Ectodermal cell (in vitro differentiated cells): ENCODE data around the gene C3orf49.

Source experiments
- H3K27ac ChIP-seq: 2 replicates; pipeline ENCODE4 v1.7.0; 2013; ENCODE audit warnings: mild to moderate bottlenecking, low read depth, low read length; ENCODE audit not compliant: insufficient read depth, poor library complexity, severe bottlenecking
- H3K27me3 ChIP-seq: 2 replicates; pipeline ENCODE4 v1.7.0; 2013; ENCODE audit warnings: mild to moderate bottlenecking, low read length; ENCODE audit not compliant: insufficient read depth, control insufficient read depth, poor library complexity, severe bottlenecking
- H3K36me3 ChIP-seq: one replicate; pipeline ENCODE4 v1.7.0; 2013; ENCODE audit warnings: low read length; ENCODE audit not compliant: control insufficient read depth, insufficient read depth
- H3K4me1 ChIP-seq: one replicate; pipeline ENCODE4 v1.7.0; 2013; ENCODE audit warnings: low read length; ENCODE audit not compliant: control insufficient read depth, insufficient read depth
- H3K4me3 ChIP-seq: 2 replicates; pipeline ENCODE4 v1.7.0; 2013; ENCODE audit warnings: low read depth, low read length, control low read depth; ENCODE audit not compliant: insufficient read depth
- H3K9me3 ChIP-seq: 2 replicates; pipeline ENCODE4 v1.7.0; 2013; ENCODE audit warnings: mild to moderate bottlenecking, low read length, moderate library complexity; ENCODE audit not compliant: control insufficient read depth
- WGBS, 2 experiments: methylation state at CpG; one replicate each; pipeline ENCODE4 v1.1.7; 2013; ENCODE audit warnings: missing lambda C conversion rate in 2 of 2; 5-methylcytosine and 5-hydroxymethylcytosine counted together

Gene C3orf49

DNA sequence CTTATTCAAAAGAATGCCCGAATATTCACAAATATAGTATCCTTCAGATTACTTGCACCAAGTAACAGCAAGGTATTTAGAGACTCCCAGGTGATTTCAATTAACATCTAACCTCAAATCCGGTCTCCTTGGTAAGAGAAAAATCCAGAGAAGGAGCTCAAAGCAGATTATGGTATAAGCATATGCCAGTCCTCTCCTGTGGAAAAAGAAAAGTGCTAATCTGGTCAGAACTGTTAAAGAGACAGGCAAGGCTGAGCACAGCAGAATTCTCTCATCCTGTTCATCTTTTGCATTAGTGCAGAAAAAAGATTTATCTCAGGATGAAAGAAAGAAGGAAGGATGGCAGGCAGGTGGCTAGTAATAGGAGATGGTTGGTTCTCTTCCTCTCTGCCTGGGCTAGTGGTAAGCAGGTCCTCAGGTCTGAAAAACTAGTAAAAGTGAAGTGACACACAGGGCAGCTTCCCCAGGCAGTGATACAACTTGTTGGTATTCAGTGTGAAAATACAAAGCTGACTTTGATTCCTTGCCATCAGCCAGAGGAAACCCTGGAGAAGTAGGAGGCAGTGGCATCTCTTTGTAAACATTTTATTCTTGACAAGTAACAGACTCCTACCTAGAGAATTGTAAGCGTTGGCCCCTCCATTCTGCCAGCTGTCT is 58.8 kb downstream of the C3orf49 start:
- H3K27ac ChIP-seq: no peak overlapping the region
- 79 to 82% methylated on average over 3 of the region's 3 CpGs for WGBS, 2 experiments
- no peak overlapping the region for H3K4me3 ChIP-seq

DNA sequence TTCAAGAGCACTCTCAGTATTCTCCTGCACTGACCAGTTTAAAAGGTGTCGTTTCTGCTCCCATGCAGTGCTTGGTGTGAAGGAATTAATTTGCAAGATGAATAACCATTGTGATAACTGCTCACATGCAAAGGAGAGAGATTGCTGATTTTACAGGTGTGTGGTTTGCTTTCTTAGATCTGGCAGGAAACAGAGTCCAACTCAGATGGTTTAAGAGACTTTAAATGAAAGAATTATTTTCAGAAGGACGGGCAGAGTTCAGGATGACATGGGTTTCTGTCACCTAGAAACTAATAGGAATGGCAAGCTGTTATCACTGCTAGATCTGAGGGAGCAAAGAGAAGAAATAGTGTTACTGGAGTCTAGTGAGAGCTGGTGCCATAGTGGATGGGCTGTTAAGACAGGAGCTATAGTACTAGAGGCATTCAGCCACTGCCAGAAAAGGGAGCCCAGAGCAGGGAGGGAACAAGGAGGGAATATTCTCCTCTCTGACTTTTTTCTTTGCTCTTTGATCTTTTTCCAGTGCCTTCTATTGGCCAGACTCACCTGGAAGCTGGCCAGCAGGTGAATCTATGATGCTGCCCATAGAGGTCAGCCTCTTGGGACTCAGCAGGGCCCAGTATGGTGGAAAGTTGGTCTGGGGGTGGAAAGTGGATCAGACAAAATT is 59.4 kb downstream of the C3orf49 start:
- H3K27me3 ChIP-seq: no peaks in the 10 kb centered on the region

More for the DNA sequence above, 58.8 kb downstream of the C3orf49 start:
- peaks cover 16% of the 10 kb centered on the region for H3K4me1 ChIP-seq
- H3K27me3 ChIP-seq: no peaks in the 10 kb centered on the region
- H3K9me3 ChIP-seq: no peaks in the 10 kb centered on the region
- H3K36me3 ChIP-seq: no peaks in the 10 kb centered on the region

DNA sequence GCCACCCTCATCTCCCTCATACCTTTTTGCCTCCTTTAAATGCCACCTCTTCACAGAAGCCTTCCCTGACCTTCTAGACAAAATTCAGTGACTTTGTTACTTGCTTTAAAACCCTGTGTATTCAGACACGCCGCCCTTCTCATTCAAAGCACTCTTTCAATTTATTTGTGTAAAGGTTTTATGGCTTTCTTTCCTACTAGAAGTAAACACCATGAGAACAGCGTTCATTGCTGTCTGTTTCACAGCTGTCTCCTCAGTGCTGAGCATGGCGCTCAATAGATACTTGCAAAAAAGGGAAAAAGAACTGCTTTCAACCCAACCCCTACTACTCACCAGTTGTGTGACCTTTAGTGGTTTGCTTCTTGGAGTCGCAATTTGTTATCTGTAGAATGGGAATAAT is 61.6 kb downstream of the C3orf49 start:
- no peak overlapping the region for H3K27ac ChIP-seq
- WGBS, 2 experiments: 89 to 94% methylated on average over 4 to 5 of the region's 5 CpGs
- no peaks in the 10 kb centered on the region for H3K9me3 ChIP-seq
- H3K36me3 ChIP-seq: no peaks in the 10 kb centered on the region
- no peak overlapping the region for H3K4me3 ChIP-seq
- peaks cover 16% of the 10 kb centered on the region for H3K4me1 ChIP-seq
- H3K27me3 ChIP-seq: no peaks in the 10 kb centered on the region

More for the DNA sequence above, 59.4 kb downstream of the C3orf49 start:
- H3K36me3 ChIP-seq: no peaks in the 10 kb centered on the region
- H3K9me3 ChIP-seq: no peaks in the 10 kb centered on the region
- WGBS, 2 experiments: 62 to 72% methylated on average over 2 of the region's 2 CpGs
- H3K4me3 ChIP-seq: no peak overlapping the region
- H3K4me1 ChIP-seq: peaks cover 16% of the 10 kb centered on the region
- no peak overlapping the region for H3K27ac ChIP-seq

- Histone ChIP-seq H3K4me3 (no peak overlapping the region), H3K36me3 (no peaks in the 10 kb centered on the region), H3K4me1 (no peaks in the 10 kb centered on the region), H3K27me3 (no peaks in the 10 kb centered on the region), H3K27ac (no peak overlapping the region), H3K9me3 (no peaks in the 10 kb centered on the region)
- whole genome bisulfite sequencing, 2 experiments: 88 to 93% methylated on average over 3 of the region's 3 CpGs
Observed at GRCh38 chr3:63886858-63887257, 67.8 kb downstream of the C3orf49 start.

DNA sequence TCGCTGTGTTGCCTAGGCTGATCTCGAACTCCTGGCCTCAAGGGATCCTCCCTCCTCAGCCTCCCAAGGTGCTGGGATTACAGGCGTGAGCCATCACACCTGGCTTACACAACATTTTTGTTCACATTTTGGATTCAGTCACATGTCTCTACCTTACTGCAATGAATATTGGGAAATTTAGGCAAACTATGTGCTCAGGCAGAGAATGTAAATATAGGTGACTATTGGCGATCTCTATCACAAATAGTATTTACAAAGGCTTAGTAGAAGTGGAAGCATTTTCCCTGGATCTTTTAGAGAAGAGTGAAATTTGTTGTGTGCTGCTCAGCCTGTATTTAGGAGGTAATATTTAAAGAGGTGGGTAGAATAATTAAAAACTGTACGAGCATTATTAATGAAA is 72.4 kb downstream of the C3orf49 start:
- Histone ChIP-seq H3K27me3 (no peaks in the 10 kb centered on the region), H3K4me3 (no peak overlapping the region), H3K27ac (no peak overlapping the region), H3K9me3 (no peaks in the 10 kb centered on the region), H3K4me1 (peaks cover 5% of the 10 kb centered on the region), H3K36me3 (no peaks in the 10 kb centered on the region)
- WGBS, 2 experiments: 87 to 95% methylated on average over 3 to 5 of the region's 5 CpGs

- no peak overlapping the region for H3K27ac ChIP-seq
- H3K36me3 ChIP-seq: no peaks in the 10 kb centered on the region
- WGBS, 2 experiments: 80 to 100% methylated on average over 1 of the region's 1 CpG
- H3K27me3 ChIP-seq: no peaks in the 10 kb centered on the region
- peaks cover 5% of the 10 kb centered on the region for H3K4me1 ChIP-seq
- H3K9me3 ChIP-seq: no peaks in the 10 kb centered on the region
- H3K4me3 ChIP-seq: no peak overlapping the region
Observed at GRCh38 chr3:63892773-63893352, 73.8 kb downstream of the C3orf49 start.

- Histone ChIP-seq H3K4me3 (no peak overlapping the region), H3K4me1 (peaks cover 5% of the 10 kb centered on the region), H3K27me3 (no peaks in the 10 kb centered on the region), H3K9me3 (no peaks in the 10 kb centered on the region), H3K36me3 (no peaks in the 10 kb centered on the region), H3K27ac (no peak overlapping the region)
- 86 to 87% methylated on average over 5 of the region's 5 CpGs for WGBS, 2 experiments
Observed at GRCh38 chr3:63895422-63896189, 76.5 kb downstream of the C3orf49 start.

DNA sequence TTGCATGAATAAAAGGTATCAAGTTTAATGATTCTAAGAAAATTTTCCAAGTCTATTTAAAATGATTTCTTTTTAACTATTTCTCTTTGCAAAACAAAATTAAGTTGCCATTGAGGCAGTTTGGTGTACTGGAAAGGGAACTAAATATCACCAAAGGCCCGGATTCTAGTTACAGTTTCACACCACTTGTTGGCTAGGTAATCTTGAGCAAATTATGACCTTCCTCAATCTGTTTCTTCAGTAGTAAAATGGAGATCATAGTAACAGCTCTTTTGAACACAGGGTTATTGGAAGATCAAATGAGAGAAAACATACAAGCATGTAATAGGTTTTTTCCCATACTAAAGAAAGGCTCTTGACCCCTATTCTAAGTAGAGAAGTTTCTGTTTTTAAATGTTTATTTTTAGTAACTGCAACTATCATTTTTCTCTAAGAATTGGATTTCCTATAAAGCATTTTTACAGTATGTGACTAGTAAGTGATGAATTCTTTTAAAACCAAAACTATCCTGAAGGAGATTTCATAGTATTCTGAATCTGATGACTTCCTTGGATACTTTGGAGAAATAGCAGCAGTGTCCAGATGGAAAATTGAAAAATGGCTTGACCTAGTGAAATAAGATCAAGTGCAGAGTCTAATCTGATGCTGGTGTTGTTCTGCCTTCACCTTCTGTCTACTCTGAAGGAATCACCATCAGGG is 77.4 kb downstream of the C3orf49 start:
- no peak overlapping the region for H3K4me3 ChIP-seq
- 93 to 97% methylated on average over 1 of the region's 1 CpG for WGBS, 2 experiments

More for the DNA sequence above, 77.4 kb downstream of the C3orf49 start:
- Histone ChIP-seq H3K36me3 (no peaks in the 10 kb centered on the region), H3K27me3 (no peaks in the 10 kb centered on the region), H3K9me3 (no peaks in the 10 kb centered on the region), H3K27ac (no peak overlapping the region), H3K4me1 (peaks cover 5% of the 10 kb centered on the region)
